WTC11 (cell line): ENCODE data around the gene CST8. TPM values are rescaled to one million over a fixed set of nuclear protein-coding genes. Genes with fewer than 3 reads are reported as not detected.

Experiments used
- ATAC-seq: fragments of 200-7000 bp; cut with Tn5 transposase; 2 replicates; pipeline ENCODE4 v1.10.0; 2021; ENCODE audit warnings: mild to moderate bottlenecking, moderate library complexity
- CTCF ChIA-PET: fragments of 300-600 bp; sonication (Branson Sonifier 250); formaldehyde crosslinking; loops from one replicate; lab custom pipeline; 2021; ENCODE audit warnings: antibody characterized with exemption; lab: Charles Lee
- POLR2A ChIA-PET: fragments of 350-600 bp; sonication (Branson Sonifier 250); formaldehyde crosslinking; loops from one replicate; lab custom pipeline; 2021; ENCODE audit warnings: antibody characterized with exemption; lab: Charles Lee
- DNase-seq: peaks from one replicate; pipeline ENCODE4 v3.0.0; 2021; ENCODE audit warnings: low spot score
- H3K27ac Mint-ChIP-seq: 2 replicates; pipeline ENCODE4 v1.8.0; 2021; ENCODE audit warnings: mixed read lengths
- H3K27me3 Mint-ChIP-seq: 2 replicates; pipeline ENCODE4 v1.8.0; 2021; ENCODE audit warnings: low read depth, mild to moderate bottlenecking, moderate library complexity, mixed read lengths
- H3K36me3 Mint-ChIP-seq: 2 replicates; pipeline ENCODE4 v1.8.0; 2021; ENCODE audit warnings: mixed read lengths
- H3K4me1 Mint-ChIP-seq: 2 replicates; pipeline ENCODE4 v1.8.0; 2022; ENCODE audit warnings: mixed read lengths
- H3K4me3 Mint-ChIP-seq: 2 replicates; pipeline ENCODE4 v1.8.0; 2021; ENCODE audit warnings: mild to moderate bottlenecking, moderate library complexity, mixed read lengths
- H3K9me3 Mint-ChIP-seq: 2 replicates; pipeline ENCODE4 v1.8.0; 2021; ENCODE audit warnings: mixed read lengths
- ATF1 ChIP-seq: sonication (generic); formaldehyde crosslinking; IDR thresholded peaks from 2 replicates; pipeline ENCODE4 v1.8.1; 2023; ENCODE audit warnings: mild to moderate bottlenecking, moderate library complexity, missing genetic modification reagents
- CBFB ChIP-seq: sonication (generic); formaldehyde crosslinking; IDR thresholded peaks from 2 replicates; pipeline ENCODE4 v1.8.1; 2022; ENCODE audit warnings: mild to moderate bottlenecking, low read depth, missing genetic modification reagents
- CREB1 ChIP-seq: sonication (generic); formaldehyde crosslinking; IDR thresholded peaks from 2 replicates; pipeline ENCODE4 v1.8.0; 2023; ENCODE audit warnings: mild to moderate bottlenecking, missing genetic modification reagents
- E2F5 ChIP-seq: sonication (generic); formaldehyde crosslinking; IDR thresholded peaks from 2 replicates; pipeline ENCODE4 v1.8.1; 2022; ENCODE audit warnings: mild to moderate bottlenecking, moderate library complexity, missing genetic modification reagents
- EMX1 ChIP-seq: fragments of 250-450 bp; sonication (Bioruptor Pico); IDR thresholded peaks from 2 replicates; pipeline ENCODE4 v1.8.0; 2021; ENCODE audit warnings: mild to moderate bottlenecking
- ERG ChIP-seq: fragments of 250-450 bp; sonication (Bioruptor Pico); IDR thresholded peaks from 2 replicates; pipeline ENCODE4 v1.8.0; 2021; ENCODE audit warnings: mild to moderate bottlenecking
- FOXP1 ChIP-seq: sonication (generic); formaldehyde crosslinking; IDR thresholded peaks from 2 replicates; pipeline ENCODE4 v1.8.0; 2022; ENCODE audit warnings: missing genetic modification reagents, mild to moderate bottlenecking, moderate library complexity, borderline replicate concordance
- GABPB1 ChIP-seq: sonication (generic); formaldehyde crosslinking; IDR thresholded peaks from 2 replicates; pipeline ENCODE4 v1.8.1; 2023; ENCODE audit warnings: mild to moderate bottlenecking, missing genetic modification reagents
- JUN ChIP-seq: sonication (generic); formaldehyde crosslinking; IDR thresholded peaks from 2 replicates; pipeline ENCODE4 v1.8.0; 2023; ENCODE audit warnings: mild to moderate bottlenecking, missing genetic modification reagents
- KAT7 ChIP-seq: sonication (generic); formaldehyde crosslinking; IDR thresholded peaks from 2 replicates; pipeline ENCODE4 v1.8.1; 2023; ENCODE audit warnings: missing genetic modification reagents, mild to moderate bottlenecking, borderline replicate concordance
- NFATC4 ChIP-seq: fragments of 250-450 bp; sonication (Bioruptor Pico); IDR thresholded peaks from 2 replicates; pipeline ENCODE4 v1.9.0; 2021; ENCODE audit warnings: mild to moderate bottlenecking
- NFE2L1 ChIP-seq: sonication (generic); formaldehyde crosslinking; IDR thresholded peaks from 2 replicates; pipeline ENCODE4 v1.8.1; 2023; ENCODE audit warnings: missing genetic modification reagents
- PRDM15 ChIP-seq: sonication (generic); formaldehyde crosslinking; IDR thresholded peaks from 2 replicates; pipeline ENCODE4 v1.8.0; 2022; ENCODE audit warnings: missing genetic modification reagents
- PREB ChIP-seq: sonication (generic); formaldehyde crosslinking; IDR thresholded peaks from 2 replicates; pipeline ENCODE4 v1.8.1; 2022; ENCODE audit warnings: mild to moderate bottlenecking, missing genetic modification reagents, moderate library complexity, borderline replicate concordance
- ZNF138 ChIP-seq: sonication (generic); formaldehyde crosslinking; conservative IDR thresholded peaks from 2 replicates; pipeline ENCODE4 v1.8.1; 2022; ENCODE audit warnings: mild to moderate bottlenecking, moderate library complexity, missing genetic modification reagents
- ZNF396 ChIP-seq: fragments of 250-450 bp; sonication (Bioruptor Pico); IDR thresholded peaks from 2 replicates; pipeline ENCODE4 v1.8.0; 2021; ENCODE audit warnings: mild to moderate bottlenecking, moderate library complexity, borderline replicate concordance
- ZNF532 ChIP-seq: fragments of 250-450 bp; sonication (Bioruptor Pico); IDR thresholded peaks from 2 replicates; pipeline ENCODE4 v1.9.0; 2021; ENCODE audit warnings: mild to moderate bottlenecking, borderline replicate concordance
- total RNA-seq: library from RNA; stranded (reverse); gene quantifications from 3 replicates; pipeline ENCODE4 v1.2.3, GENCODE V29; 2021

CST8 gene
- total RNA-seq, 1 experiment from 2014 or later: not detected

- TF ChIP-seq ZNF532 (no peak), NFE2L1 (CRISPR knock-in tag) (no peak), PRDM15 (CRISPR knock-in tag) (no peak), KAT7 (CRISPR knock-in tag) (no peak), ERG (CRISPR knock-in tag) (no peak), EMX1 (no peak)
Measured at GRCh38 chr20:23526850-23527249, 35.9 kb downstream of the CST8 start (continued).

GRCh38 chr20:23528867-23529431 is 38.0 kb downstream of the CST8 start:
- peak overlapping the region; percentile 30 for H3K27ac Mint-ChIP-seq
- POLR2A ChIA-PET: no interaction called here

GRCh38 chr20:23530937-23531567 is 40.1 kb downstream of the CST8 start:
- Mint-ChIP-seq H3K4me1 (peaks cover 60% of the 10 kb centered on the region), H3K36me3 (peaks cover 37% of the 10 kb centered on the region), H3K27ac (no peak overlapping the region)
- TF ChIP-seq ZNF138: no peak
- TF ChIP-seq FOXP1 (CRISPR knock-in tag): no peak
- no peak for TF ChIP-seq CREB1 (CRISPR knock-in tag)
- TF ChIP-seq PREB: no peak
- no peak for TF ChIP-seq GABPB1 (CRISPR knock-in tag)
- no peak for TF ChIP-seq E2F5 (CRISPR knock-in tag)
- no peak for TF ChIP-seq CBFB (CRISPR knock-in tag)
- no peak for TF ChIP-seq JUN
- TF ChIP-seq, all 79 proteins: peak for 0
- Mint-ChIP-seq H3K9me3 (peaks cover 39% of the 10 kb centered on the region), H3K4me3 (no peak overlapping the region), H3K27me3 (peaks cover 45% of the 10 kb centered on the region)
- no peak for ATAC-seq
- no peak for DNase-seq
- ChIA-PET POLR2A (no interaction called here), CTCF (interaction anchor here (0.6 kb wide), 1 partner anchor 55 kb away, joined by 3 read pairs; no protein-coding TSS in a partner anchor)

More at GRCh38 chr20:23528867-23529431, 38.0 kb downstream of the CST8 start:
- no peak overlapping the region for H3K4me3 Mint-ChIP-seq
- ATAC-seq: no peak
- H3K36me3 Mint-ChIP-seq: peaks cover 37% of the 10 kb centered on the region
- H3K4me1 Mint-ChIP-seq: peaks cover 57% of the 10 kb centered on the region
- peaks cover 37% of the 10 kb centered on the region for H3K9me3 Mint-ChIP-seq
- no peak for DNase-seq
- H3K27me3 Mint-ChIP-seq: peaks cover 28% of the 10 kb centered on the region
- CTCF ChIA-PET: no interaction called here
- TF ChIP-seq NFATC4 (CRISPR knock-in tag) (no peak), ZNF396 (CRISPR knock-in tag) (no peak), ATF1 (CRISPR knock-in tag) (no peak)
